NCI-H510A (cell line): ENCODE results near the gene GNA14.
A peak's percentile ranks its signal among the peaks of the same experiment; 100 is the strongest.
"Not testable (repeated sequence)": the region's sequence is repeated elsewhere in the genome, so short reads cannot be mapped to it uniquely, and the experiment has no call there.

Source experiments
- DNase-seq: peaks from one replicate; lab custom pipeline; 2025; lab: John Stamatoyannopoulos, UW

Gene GNA14

DNA sequence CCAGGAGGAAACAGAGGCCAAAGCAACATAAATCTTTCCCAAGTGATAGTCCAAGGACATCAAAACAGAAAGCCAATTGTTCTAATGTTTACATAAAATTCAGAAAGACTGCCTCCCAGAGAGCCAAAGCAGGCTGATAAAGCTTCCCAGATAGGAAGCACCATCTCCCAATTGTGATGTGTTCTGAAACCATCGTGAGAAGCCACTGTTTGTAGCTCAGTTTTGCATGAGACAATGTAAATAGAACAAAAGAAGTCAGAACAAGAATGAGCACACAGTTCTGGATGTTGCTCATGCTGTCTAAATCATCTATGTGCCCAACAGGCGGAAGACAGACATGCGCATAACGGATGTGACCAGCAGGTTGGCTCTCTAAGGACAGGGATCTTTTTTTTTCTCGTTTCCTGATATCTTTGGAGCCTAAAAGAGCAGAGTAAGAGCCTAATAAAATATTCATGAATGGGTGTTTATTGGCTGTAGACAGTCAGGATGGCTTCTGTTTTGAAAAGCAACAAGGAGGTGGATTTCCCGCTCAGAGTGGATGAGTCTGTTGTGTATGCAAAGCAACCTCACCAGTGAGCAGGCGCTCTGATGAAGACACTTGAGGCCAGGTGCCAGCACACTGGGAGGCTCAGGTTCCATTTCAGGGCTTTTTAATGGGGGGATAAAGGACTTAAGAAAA lies 113.6 kb downstream of the GNA14 start:
- peak; percentile 56 for DNase-seq

DNA sequence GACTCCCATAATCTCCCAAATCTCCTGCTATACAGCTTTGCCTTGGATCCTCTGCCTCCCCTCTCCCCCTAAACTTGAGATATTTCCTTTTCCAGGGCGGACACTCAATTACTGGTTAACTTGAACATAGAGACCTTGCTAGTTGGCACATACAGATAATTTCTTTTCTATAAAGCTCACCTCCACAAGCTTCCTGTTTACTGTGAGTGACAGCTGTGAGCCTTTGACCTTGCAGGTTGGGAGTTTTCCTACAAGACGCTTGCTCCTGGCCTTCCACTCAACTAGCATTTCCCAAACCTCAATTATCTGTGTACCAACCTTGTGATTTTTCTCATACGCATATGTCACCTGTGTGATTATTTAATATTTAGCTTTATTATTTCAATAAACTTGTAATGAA lies 114.5 kb downstream of the GNA14 start:
- no peak for DNase-seq

DNA sequence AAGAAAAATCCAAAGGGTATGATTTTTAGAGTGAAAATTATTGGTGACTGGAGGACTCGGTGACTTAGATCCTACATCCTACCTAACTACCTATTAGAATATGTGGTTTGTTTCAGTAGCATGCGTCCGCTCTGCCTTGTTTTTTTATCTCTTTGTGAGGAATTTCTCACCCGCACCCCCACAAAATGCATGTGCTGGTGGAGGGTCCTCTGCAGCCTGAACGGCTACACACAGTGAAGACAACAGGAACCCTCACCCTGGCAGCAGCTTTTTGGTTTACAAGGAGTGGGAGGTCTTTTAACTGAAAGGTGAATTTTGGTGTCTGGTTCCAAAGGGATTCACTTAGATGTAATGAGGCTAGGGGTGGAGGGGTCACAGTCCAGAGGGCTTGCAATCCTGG lies 115.5 kb downstream of the GNA14 start:
- no peak for DNase-seq

DNA sequence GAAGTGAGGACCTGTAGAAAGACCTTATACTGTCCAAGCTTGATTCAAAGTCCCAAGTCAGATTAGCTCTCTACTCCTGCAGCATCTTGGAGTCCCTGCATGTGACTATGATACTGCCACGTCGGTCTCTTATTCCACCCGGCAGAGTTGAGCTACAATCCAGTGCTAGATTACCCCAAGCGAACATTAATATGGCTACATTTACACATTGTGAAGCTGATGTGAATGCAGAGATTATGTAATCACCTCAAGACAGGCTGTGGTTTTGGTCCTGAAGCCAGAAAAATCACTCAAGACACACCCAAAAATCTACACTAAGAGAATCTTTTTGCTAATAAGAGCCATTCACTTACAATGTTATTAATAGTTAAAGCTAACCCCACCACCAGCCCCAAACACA lies 116.7 kb downstream of the GNA14 start:
- DNase-seq, result no peak

DNA sequence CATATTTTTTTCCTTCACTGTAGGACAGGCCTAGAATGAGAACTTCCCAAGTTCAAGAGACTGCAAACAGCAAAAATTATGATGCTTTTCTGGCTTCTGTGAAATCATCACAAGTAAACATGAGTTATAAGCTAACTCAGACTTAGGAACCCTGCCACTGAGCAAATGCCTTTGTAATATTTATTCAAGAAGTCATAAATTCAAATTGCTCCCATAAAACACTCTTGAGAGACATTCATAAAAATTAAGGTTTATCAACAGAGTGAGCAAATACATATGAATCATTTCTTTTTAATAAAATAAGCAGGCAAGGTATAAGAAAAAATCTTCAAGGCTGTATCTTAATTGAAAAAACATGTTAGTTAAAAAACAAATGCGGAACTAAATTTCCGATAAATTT lies 124.2 kb downstream of the GNA14 start:
- no peak for DNase-seq

GRCh38 chr9:77521091-77521490 lies 127.0 kb downstream of the GNA14 start:
- DNase-seq, result no peak

- DNase-seq, result no peak
Measured at GRCh38 chr9:77518688-77519087, 129.4 kb downstream of the GNA14 start.

DNA sequence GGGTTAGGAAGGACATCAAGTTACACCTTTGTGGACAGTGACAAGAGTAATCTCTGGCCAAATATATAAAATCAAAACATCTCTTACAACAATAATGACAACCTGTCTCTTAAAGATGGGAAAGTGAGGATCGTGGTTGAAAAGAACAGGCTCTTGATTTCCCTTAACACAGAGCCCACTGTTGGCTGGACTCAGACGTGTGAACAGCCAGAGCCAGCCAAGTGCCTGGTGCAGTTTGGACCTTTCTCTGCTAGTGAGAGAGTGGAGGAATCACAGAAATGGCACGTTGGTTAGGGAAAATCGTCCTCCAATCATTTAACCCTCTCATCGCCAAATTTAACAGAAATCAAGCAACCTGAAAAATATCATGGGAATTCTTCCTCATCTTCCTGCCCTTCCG lies 131.3 kb downstream of the GNA14 start:
- no peak for DNase-seq

GRCh38 chr9:77514886-77515711 lies 133.0 kb downstream of the GNA14 start:
- no peak for DNase-seq

DNA sequence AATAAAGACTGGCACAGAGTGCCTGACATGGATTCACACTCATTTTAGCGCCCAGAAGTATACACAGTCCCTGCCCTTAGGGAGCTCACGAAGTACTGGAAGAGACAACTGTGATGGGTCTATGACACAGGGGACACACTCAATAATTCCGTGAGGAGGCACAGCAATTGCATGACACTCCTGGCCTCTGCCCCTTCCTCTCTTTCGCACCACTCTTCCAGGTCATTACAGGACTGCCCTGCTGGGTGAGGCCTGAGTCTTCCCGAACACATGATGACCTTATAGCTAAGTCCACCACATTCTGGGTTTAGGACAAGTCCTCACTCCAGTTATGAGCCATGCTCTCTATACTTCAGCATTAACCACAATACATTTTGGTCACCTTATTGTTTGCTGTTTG lies 134.7 kb downstream of the GNA14 start:
- DNase-seq, result no peak

DNA sequence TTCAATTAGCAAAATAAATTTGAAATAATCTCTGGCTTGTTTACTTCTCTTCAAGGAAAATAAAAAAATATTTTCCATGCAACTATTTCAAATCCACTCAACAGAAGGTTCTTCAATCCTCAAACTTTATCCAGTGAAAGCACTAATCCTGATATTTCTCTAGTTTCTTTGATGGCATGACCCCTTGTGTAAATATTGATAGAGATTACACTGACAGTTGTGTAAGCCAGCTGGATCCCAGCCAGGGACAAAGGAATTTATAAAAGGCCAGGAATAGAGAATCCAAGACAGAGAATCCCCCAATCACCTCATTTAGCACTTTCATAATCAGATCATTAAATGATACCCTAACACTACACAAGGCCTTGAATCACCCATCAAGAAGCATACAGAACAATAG lies 135.2 kb downstream of the GNA14 start:
- DNase-seq, result no peak

- DNase-seq, result no peak
Measured at GRCh38 chr9:77511525-77511924, 136.6 kb downstream of the GNA14 start.

DNA sequence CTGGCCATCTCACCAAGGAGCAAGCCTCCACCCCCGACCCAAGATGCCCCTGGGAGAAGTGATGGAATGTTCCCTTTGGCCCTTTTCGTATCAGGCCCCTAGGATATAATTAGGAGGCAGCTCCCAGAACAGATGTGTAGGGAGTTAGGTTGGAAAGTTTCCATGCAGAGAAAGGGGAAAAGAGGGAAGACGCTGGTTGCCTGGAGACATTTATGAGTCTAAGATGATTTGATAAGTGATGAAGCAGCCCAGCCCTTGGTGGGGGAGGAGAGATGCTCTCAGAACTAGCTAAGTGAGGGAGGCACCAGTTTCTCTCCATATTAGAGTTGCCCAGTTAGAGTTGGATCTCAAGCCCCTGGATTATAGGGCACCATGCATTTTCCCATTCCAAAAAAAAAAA lies 137.5 kb downstream of the GNA14 start:
- no peak for DNase-seq

DNA sequence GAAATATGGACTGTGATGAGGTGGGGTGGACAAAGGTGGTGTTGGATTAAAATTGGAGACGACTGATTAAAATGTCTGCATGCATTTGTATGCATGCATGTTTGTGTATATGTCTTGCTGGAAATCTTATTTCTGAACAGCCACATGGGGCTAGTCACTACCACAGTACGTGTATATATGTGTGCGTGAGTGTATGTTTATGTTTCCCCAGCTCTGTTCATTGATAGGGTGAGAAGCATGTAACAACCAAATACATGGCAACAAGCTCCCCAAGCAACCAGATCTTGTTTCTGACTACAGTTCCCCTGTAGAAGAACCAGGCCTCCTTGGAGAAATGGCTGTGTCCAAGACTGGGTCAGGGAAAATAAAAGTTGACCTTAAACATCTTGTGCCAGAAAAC lies 139.7 kb downstream of the GNA14 start:
- no peak for DNase-seq

DNA sequence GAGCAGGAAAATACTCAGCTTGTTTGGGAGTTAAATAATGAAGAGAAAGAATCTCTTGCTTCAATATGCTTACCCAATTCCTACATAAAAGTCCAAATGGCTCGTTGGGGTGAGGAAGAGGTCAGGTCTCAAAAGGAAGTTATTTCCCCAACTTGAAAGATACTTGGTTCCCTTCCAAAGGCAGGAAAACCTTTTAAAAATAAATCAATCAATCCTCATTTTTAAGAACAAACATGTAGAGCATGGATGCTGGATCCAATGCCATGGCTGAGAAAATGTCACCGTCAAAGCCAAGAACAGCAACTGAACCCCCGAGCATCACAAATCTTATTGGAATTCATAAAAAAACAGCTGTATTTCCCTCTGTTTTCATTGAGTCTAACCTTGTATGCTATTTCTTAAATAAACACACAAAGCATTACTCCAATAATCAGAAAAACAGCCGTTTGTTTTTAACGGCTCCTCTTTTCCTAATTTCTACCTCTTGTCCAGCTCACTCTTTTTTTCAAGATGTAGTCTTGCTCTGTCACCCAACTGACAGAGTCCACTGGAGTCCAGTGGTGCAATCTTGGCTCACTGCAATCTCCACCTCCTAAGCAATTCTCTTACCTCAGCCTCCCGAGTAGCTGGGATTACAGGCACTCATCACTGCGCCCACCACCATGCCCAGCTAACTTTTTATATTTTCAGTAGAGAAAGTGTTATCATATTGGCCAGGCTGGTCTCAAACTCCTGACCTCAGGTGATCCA lies 140.7 kb downstream of the GNA14 start:
- DNase-seq, result no peak

DNA sequence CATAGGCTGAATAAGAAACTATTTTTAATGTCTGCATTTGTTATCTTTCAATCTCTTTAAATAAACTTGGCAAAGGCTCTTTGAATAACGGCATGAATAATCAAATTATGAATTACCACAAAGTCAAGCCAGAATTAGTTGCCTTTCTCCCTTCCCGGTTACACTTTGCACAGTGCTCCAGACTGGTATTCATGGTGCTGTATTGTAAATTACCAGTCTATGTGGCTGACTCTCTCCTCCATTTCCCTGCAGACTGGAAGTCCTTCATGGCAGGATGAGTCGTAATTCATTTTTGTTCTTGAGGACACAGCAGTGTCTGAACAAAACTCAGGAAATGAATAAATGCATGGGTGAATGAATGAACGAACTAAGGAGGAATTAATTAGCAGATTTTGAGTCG lies 142.9 kb downstream of the GNA14 start:
- no peak for DNase-seq

DNA sequence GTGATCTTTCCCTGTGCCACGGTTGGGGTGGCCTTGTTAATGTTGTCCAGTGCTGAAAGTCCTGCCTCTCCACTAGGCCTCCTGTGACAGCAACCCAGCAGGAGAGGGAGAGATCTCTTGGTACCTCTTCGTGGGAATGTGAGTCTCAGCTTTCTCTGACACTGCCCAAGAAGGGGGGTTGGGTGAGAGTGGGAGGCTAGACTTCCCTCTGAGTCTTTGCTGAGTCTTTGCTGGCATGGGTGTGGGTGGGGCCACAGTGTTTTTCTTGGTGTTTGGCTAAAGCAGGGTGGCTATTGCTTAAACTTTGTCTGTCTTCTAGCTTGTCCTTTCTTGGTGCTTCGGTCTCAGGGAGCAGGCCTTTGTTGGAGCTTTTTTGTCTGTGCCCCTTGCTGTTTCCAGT lies 145.6 kb downstream of the GNA14 start:
- no peak for DNase-seq

GRCh38 chr9:77498891-77499290 lies 149.2 kb downstream of the GNA14 start:
- DNase-seq, result no peak

GRCh38 chr9:77497322-77498198 lies 150.6 kb downstream of the GNA14 start:
- no peak for DNase-seq

GRCh38 chr9:77495834-77496671 lies 152.1 kb downstream of the GNA14 start:
- DNase-seq, result no peak

GRCh38 chr9:77490279-77490678 lies 157.8 kb downstream of the GNA14 start:
- DNase-seq, result not testable (repeated sequence)
